HG02759 (cell line): ENCODE measurements around the gene CERT1.

ENCODE experiments used
- ATAC-seq: cut with Tn5 transposase; IDR thresholded peaks from one replicate; pipeline ENCODE4 v1.9.1; 2021; ENCODE audit warnings: mild to moderate bottlenecking, moderate library complexity; ENCODE audit not compliant: unreplicated experiment

CERT1 gene

GRCh38 chr5:75414241-75414640, 97.2 kb downstream of the CERT1 start:
- no peak for ATAC-seq

GRCh38 chr5:75412111-75412990, 99.1 kb downstream of the CERT1 start:
- no peak for ATAC-seq

GRCh38 chr5:75405296-75405695, 106.1 kb downstream of the CERT1 start:
- no peak for ATAC-seq

- no peak for ATAC-seq
These were observed 116.2 kb downstream of the CERT1 start for GRCh38 chr5:75395277-75395676.

GRCh38 chr5:75389430-75389829, 122.0 kb downstream of the CERT1 start:
- no peak for ATAC-seq

- no peak for ATAC-seq
These were observed 123.6 kb downstream of the CERT1 start for GRCh38 chr5:75387806-75388205.

- ATAC-seq, result no peak
These were observed 127.2 kb downstream of the CERT1 start for GRCh38 chr5:75384218-75384617.

- ATAC-seq, result no peak
These were observed 130.0 kb downstream of the CERT1 start for GRCh38 chr5:75381456-75381855.

- ATAC-seq, result no peak
These were observed 131.3 kb downstream of the CERT1 start for GRCh38 chr5:75380099-75380498.

- ATAC-seq, result no peak
These were observed 136.0 kb downstream of the CERT1 start for GRCh38 chr5:75375414-75375813.

- ATAC-seq, result no peak
These were observed 137.0 kb downstream of the CERT1 start for GRCh38 chr5:75374394-75374814.

GRCh38 chr5:75373862-75374261, 137.6 kb downstream of the CERT1 start:
- ATAC-seq, result no peak

- no peak for ATAC-seq
These were observed 143.0 kb downstream of the CERT1 start for GRCh38 chr5:75368391-75368790.

GRCh38 chr5:75367401-75367800, 144.0 kb downstream of the CERT1 start:
- no peak for ATAC-seq

- peak; percentile 68 for ATAC-seq
These were observed 144.6 kb downstream of the CERT1 start for GRCh38 chr5:75366787-75367186.

- no peak for ATAC-seq
These were observed 145.7 kb downstream of the CERT1 start for GRCh38 chr5:75365740-75366139.

GRCh38 chr5:75364571-75365280, 146.7 kb downstream of the CERT1 start:
- no peak for ATAC-seq

- ATAC-seq, result no peak
These were observed 147.5 kb downstream of the CERT1 start for GRCh38 chr5:75363726-75364495.

GRCh38 chr5:75363111-75363510, 148.3 kb downstream of the CERT1 start:
- ATAC-seq, result no peak

GRCh38 chr5:75362474-75362975, 148.9 kb downstream of the CERT1 start:
- ATAC-seq, result no peak

- no peak for ATAC-seq
These were observed 150.1 kb downstream of the CERT1 start for GRCh38 chr5:75361310-75361709.
